Measurements from ENCODE around the gene NAA15.

GRCh38 chr4:139297001-139297410 is 4.3 kb upstream of the NAA15 start:
- no peak for TF ChIP-seq CTCF (IDR thresholded peaks at IDR 0.05)
- TF ChIP-seq POLR2A (IDR thresholded peaks at IDR 0.05), result no peak

Data from lower leg skin (tissue), 3 donors.